Endothelial cell (in vitro differentiated cells): ENCODE results near the gene CIDEC. TPM values are rescaled to one million over a fixed set of nuclear protein-coding genes. Genes with fewer than 3 reads are reported as not detected.

ENCODE experiments used
- DNase-seq: peaks from one replicate; pipeline ENCODE4 v3.0.0; 2021; ENCODE audit warnings: low spot score
- H3K27ac Mint-ChIP-seq: one replicate; pipeline ENCODE4 v1.8.0; 2021; ENCODE audit warnings: mixed read lengths, inconsistent platforms; ENCODE audit not compliant: unreplicated experiment
- H3K27me3 Mint-ChIP-seq: one replicate; pipeline ENCODE4 v1.8.0; 2021; ENCODE audit warnings: mild to moderate bottlenecking, moderate library complexity, mixed read lengths, inconsistent platforms; ENCODE audit not compliant: unreplicated experiment
- H3K36me3 Mint-ChIP-seq: one replicate; pipeline ENCODE4 v1.8.0; 2021; ENCODE audit warnings: mild to moderate bottlenecking, low read depth, mixed read lengths, inconsistent platforms; ENCODE audit not compliant: unreplicated experiment
- H3K4me1 Mint-ChIP-seq: one replicate; pipeline ENCODE4 v1.8.0; 2021; ENCODE audit warnings: mild to moderate bottlenecking, mixed read lengths, inconsistent platforms; ENCODE audit not compliant: unreplicated experiment
- H3K4me3 Mint-ChIP-seq: one replicate; pipeline ENCODE4 v1.8.0; 2021; ENCODE audit warnings: mild to moderate bottlenecking, mixed read lengths, inconsistent platforms; ENCODE audit not compliant: unreplicated experiment
- H3K9me3 Mint-ChIP-seq: one replicate; pipeline ENCODE4 v1.8.0; 2021; ENCODE audit warnings: mixed read lengths, inconsistent platforms; ENCODE audit not compliant: unreplicated experiment
- total RNA-seq: library from RNA; stranded (reverse); fragmentation: NEBNext Ultra II Directional; extraction: Animal tissue kit (Norgen Biotek cat#: 25700); gene quantifications from one replicate; pipeline ENCODE4 v1.2.1, GENCODE V29; 2021; ENCODE audit not compliant: unreplicated experiment
- TF ChIP-seq, protein P1 (sequence below): fragments of 200-600 bp; sonication (generic); IDR thresholded peaks from one replicate; pipeline ENCODE4 v1.5.0; 2021; ENCODE audit warnings: antibody characterized with exemption; ENCODE audit not compliant: unreplicated experiment

CIDEC gene
- total RNA-seq, 1 donor from 2014 or later = not detected

DNA sequence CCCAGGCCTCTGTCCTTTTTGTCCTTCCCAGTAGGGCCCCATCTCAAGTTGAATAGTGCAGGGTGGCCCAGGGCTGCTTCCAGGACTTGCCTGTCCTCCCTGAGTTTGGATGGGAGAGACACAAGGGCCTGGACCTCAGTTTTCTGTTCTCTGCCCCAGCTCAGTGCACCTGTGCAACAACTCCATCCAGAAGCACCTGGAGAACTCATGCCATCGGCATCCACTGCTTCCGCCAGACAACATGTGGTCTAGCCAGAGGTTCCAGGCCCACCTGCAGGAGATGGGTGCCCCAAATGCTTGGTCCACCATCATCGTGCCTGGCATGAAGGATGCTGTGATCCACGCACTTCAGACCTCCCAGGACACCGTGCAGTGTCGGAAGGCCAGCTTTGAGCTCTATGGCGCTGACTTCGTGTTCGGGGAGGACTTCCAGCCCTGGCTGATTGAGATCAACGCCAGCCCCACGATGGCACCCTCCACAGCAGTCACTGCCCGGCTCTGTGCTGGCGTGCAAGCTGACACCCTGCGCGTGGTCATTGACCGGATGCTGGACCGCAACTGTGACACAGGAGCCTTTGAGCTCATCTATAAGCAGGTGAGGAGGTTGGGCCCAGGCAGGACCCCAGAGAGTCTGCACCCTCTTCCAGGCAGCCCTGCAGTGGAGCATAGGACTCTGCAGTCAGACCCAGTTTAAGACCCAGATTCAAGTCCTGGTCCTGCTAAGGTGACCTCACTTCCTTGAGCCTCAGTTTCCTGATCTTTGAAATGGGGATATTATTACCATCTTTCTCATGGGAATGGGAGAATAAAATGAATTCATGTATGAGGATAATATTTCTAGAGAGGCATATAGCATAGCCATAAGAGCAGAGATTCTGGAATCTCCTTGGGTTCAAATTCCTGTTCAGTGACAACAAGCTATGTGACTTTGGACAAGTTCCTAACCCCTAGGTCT, 51.0 kb downstream of the CIDEC start:
- Mint-ChIP-seq H3K27me3 (peaks cover 3% of the 10 kb centered on the region), H3K27ac (no peak overlapping the region), H3K4me1 (no peaks in the 10 kb centered on the region), H3K36me3 (peaks cover 5% of the 10 kb centered on the region), H3K4me3 (no peak overlapping the region), H3K9me3 (no peaks in the 10 kb centered on the region)
- no peak for DNase-seq
- TF ChIP-seq, protein P1, sequence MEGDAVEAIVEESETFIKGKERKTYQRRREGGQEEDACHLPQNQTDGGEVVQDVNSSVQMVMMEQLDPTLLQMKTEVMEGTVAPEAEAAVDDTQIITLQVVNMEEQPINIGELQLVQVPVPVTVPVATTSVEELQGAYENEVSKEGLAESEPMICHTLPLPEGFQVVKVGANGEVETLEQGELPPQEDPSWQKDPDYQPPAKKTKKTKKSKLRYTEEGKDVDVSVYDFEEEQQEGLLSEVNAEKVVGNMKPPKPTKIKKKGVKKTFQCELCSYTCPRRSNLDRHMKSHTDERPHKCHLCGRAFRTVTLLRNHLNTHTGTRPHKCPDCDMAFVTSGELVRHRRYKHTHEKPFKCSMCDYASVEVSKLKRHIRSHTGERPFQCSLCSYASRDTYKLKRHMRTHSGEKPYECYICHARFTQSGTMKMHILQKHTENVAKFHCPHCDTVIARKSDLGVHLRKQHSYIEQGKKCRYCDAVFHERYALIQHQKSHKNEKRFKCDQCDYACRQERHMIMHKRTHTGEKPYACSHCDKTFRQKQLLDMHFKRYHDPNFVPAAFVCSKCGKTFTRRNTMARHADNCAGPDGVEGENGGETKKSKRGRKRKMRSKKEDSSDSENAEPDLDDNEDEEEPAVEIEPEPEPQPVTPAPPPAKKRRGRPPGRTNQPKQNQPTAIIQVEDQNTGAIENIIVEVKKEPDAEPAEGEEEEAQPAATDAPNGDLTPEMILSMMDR = no peak

DNA sequence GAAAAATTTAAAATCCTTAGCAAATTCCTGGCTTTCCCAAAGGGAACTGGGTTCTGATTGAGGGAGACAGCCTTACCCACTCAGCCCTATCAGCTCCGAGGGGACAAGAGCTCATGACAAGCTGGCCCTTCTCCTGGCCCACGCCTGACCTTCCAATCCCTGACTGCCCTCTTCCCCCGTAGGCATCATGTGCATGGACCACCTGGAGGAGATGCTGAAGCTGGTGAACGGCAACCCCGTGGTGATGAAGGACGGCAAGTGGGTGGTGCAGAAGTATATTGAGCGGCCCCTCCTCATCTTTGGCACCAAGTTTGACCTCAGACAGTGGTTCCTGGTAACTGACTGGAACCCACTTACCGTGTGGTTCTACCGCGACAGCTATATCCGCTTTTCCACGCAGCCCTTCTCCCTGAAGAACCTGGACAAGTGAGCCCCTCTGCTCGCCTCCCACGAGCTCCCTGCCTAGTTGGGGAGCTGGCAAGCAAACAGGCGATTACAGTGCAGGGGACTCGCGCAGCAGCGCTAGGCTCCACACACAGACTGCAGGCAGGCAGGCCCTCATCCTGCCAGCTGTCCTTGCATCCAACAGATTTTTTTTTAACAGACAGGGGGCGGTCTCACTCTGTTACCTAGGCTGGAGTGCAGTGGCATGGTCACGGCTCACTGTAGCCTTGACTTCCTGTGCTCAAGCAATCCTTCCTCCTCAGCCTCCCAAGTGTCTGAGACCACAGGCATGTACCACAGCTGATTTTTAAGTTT, 53.1 kb downstream of the CIDEC start:
- H3K27me3 Mint-ChIP-seq = peaks cover 3% of the 10 kb centered on the region

DNA sequence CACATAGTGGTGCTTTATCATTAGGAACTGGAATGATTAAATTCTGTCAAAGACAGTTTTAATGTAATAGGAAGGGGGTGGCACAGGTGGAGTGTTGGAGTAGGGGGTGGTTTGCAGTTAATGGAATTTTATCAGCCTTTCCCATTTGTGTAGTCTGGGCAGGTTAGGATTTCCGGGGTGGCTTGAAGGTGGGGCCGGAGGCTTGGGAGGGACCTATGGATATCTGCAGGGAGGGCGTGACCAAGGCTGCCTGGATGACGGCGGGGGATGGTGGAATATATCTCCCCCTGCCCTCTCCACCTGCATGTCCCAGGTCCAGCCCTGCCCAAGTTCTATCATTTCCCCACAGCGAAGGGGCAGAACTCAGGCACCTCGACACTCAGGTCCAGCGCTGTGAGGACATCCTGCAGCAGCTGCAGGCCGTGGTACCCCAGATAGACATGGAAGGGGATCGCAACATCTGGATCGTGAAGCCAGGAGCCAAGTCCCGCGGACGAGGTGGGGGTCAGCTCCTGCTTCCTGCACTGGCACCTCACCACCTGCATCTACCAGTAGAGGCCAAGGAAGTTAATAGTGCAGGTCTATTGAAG, 54.5 kb downstream of the CIDEC start:
- H3K4me3 Mint-ChIP-seq = no peak overlapping the region
- no peaks in the 10 kb centered on the region for H3K27me3 Mint-ChIP-seq
- no peaks in the 10 kb centered on the region for H3K36me3 Mint-ChIP-seq
- TF ChIP-seq, protein P1 = no peak
- H3K9me3 Mint-ChIP-seq = no peaks in the 10 kb centered on the region
- DNase-seq = no peak
- no peaks in the 10 kb centered on the region for H3K4me1 Mint-ChIP-seq
- no peak overlapping the region for H3K27ac Mint-ChIP-seq

More for the DNA sequence above, 53.1 kb downstream of the CIDEC start:
- H3K9me3 Mint-ChIP-seq = no peaks in the 10 kb centered on the region
- peak; percentile 38 for DNase-seq
- no peak overlapping the region for H3K27ac Mint-ChIP-seq
- no peak overlapping the region for H3K4me3 Mint-ChIP-seq
- H3K36me3 Mint-ChIP-seq = peaks cover 4% of the 10 kb centered on the region
- TF ChIP-seq, protein P1 = peak; percentile 46
- H3K4me1 Mint-ChIP-seq = no peaks in the 10 kb centered on the region

DNA sequence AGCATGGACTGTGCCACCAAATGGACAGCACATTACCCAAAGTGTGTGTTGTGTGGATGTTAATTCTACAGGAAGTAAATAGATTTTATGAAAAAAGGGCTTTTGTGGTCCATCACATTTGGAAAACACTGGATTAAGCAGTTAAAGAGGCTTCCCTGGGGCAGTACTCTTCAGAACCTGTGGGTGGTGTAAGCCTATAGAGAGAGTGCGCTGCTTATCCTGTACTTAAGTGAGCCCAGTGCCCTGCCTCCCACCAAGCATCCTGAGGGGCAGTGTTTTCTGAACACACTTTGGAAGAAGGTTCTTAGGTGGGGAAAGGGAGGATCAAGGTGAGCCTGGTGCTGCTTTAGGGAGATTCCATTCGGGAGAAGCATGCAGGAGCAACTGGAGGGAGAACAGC, 59.1 kb downstream of the CIDEC start:
- Mint-ChIP-seq H3K9me3 (no peaks in the 10 kb centered on the region), H3K27ac (no peak overlapping the region), H3K36me3 (no peaks in the 10 kb centered on the region), H3K27me3 (no peaks in the 10 kb centered on the region), H3K4me1 (no peaks in the 10 kb centered on the region), H3K4me3 (no peak overlapping the region)
- DNase-seq = no peak
- TF ChIP-seq, protein P1 = no peak
